Activated CD8-positive, alpha-beta memory T cell treated with anti-CD3 and anti-CD28 coated beads, Interleukin-2, amount 50 U/mL, for 24 hours (primary cell): ENCODE results near the gene EBF3.

Experiments
- DNase-seq: peaks from one replicate; pipeline ENCODE4 v3.0.0-alpha.2; 2020; ENCODE audit errors: extremely low read depth

The EBF3 gene

DNA sequence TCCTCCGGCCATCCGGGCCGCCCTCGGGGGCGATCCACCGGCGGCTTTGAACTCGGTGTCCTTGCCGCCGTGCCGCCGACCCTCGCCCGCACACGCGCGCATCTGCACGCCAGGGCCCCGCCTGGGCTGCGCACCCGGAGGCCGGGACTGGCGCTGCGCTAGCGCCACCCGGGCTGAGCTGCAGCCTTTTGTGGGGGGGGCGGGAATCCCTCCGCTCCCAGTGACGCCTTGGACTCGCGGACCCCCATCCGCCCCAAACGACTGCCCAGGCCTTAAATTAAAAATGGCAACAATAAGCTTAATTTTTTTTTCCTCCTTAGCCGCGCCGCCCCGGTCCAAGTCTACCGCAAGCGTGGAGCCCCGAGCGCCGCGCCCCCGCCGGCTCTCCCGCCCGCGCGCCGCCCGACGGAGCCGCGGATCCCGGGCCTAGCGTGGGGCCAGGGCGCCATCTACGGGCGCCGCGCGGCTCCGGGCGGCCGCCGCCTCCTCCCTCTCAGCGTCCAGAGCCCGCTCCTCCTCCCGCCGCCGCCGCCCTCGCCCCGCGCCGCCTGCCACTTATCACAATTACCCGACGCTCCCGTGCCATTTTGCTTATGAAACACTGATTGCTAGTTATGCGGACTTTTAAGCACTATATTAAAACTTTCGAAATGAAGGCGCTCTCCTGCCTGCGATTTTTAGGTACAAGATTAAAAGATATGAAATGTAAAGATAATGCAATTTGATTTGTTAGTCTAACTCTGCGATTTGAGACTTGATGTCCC lies 7.5 kb upstream of the EBF3 start:
- DNase-seq, result no peak

DNA sequence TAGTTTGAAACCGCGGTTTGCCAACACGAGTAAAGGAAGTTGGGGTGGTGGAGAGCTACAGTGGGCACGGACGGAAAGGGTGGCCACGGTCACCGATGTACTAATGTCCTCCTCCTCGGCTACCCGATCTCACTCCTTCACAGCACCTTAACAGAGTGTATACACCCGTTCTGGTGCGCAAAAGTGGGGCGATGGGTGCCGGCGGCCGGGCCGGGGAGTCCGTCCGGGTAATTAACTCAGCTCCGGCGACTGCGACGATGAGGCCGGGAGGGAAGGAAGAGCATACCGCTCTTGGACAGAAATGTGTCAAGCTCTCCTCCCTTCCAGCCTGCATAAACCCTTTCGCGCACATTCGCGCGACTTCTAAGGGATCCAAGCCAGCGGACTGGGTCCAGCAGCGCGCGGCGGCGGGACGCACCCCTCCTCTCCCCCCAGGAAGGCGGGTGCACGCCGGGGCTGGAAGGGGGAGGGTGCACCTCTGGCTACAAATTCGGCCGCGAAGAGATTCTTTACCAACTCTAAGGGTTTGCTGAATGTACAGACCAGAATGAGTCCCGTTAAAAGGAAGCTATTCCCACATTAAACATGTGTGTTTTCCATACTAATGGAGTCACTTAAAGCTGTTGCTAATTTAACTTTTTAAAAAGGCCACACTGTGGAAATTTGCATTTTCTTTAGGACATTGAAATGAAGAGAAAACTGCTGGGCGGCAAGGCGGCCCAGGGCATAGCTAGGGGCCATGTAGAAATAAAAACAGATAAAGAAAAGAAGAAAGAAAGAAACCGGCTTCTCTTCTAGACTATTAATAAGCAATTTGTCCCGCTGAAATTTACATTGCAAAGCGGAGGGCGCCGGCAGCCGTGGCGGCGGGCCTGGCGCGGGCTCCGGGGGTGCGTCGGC lies 6.6 kb upstream of the EBF3 start:
- no peak for DNase-seq

DNA sequence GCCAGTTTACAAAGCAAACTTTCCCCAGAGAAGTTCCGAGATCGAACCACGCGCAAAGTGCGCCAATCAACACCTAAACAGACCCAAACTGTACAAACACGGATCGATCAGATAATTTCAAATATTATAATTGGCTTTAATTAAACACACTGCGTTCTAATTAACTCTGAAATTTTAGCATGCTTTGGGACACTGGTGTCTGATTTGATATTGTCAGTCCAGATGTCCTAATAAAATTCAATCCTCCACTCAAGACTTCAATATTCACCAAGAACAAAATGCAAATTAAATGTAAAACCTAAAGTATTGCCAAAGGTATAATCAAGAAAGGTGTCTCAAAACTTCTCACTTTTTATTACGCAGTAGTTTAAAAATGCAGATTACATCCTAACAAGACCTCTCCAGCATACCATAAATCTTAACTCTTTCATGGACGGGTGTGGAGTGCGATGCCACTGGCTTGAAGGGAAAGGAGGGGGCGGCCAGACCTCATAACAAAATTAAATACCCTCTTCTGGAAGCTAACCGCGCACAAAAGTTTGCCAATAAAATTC lies 5.9 kb upstream of the EBF3 start:
- no peak for DNase-seq

DNA sequence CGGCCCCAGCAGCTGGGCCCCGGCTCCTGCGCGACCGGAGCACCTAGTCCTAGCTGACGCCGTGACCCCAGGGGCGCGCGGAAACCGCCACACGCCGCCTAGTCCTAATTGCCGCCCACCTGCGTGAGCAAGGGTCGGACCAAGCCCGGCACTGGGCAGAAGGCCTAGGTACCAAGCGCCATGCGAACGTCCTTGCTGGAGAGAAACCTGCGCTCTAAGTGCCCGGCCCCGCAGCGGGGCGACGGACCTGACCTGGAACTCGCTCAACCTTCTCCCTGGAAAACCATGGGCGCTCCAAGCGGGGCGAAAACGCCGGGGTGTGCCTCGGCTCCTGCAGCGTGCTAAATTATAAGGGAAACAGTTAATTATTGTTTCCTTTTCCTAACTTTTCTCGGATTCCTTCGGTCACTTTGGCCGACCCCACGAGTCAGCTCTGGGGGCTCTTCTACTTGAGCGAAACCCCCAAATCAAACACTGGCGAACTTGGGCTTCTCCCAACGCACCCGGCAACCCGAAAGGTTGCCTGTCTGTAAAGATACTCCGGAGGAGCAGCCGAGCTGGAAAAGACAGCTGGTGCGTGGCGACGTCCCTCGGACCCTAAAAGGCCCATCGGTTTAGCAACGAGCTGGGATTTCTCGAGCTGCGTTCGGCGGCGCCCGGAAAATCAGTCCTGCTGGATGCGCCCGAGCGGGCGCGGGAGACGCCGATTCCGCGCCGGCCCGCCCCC lies 5.3 kb upstream of the EBF3 start:
- DNase-seq, result no peak

GRCh38 chr10:129968853-129969183 lies 4.7 kb upstream of the EBF3 start:
- no peak for DNase-seq

- no peak for DNase-seq
These were observed 4.2 kb upstream of the EBF3 start for GRCh38 chr10:129968020-129968852.

DNA sequence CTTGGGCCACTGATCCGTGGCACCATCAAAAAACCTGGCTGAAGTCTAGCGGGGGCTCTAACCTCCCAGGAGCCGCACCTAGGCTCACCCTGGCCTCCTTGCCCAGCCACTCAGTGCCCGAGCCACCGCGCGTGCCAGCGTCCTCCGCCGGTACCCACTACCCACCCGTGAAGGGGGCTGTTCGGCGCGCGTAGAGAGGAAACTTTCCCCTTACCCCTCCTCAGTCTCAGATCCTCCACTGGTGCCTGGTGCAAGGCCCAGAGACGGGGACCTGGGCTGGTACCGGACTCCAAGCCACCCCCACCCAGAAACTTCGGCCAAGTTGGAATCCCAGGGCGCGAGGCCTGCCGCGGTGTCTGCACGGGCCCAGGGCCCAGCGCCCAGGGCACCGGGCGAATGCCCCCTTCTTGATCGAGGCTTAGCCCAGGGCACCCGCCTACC lies 3.5 kb upstream of the EBF3 start:
- DNase-seq, result no peak

- no peak for DNase-seq
These were observed 3.0 kb upstream of the EBF3 start for GRCh38 chr10:129966889-129967578.

DNA sequence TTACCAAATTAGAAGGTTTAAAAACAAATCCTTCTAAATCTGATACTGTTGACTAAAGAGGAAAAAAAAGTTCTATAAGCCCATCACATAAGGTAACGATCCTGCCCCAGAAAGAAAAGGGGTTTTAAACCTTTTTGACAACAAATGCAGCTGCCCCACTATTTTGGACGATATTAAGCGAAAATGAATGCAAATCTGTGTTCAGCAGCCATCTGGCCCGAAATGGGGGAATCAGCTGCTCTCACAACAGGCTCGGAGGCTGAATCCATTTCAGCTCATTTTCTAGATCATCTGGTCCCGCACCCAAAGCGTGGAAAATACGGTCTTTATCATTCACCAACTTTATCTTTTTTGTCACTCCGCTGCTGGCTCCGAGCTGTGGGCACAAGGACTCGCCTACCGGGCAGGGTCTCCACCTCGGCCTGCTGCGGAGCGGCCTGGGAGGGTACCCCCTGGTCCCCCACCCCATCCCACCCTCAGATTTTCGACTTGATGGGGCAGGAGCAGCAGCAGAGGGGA lies 2.4 kb upstream of the EBF3 start:
- no peak for DNase-seq

DNA sequence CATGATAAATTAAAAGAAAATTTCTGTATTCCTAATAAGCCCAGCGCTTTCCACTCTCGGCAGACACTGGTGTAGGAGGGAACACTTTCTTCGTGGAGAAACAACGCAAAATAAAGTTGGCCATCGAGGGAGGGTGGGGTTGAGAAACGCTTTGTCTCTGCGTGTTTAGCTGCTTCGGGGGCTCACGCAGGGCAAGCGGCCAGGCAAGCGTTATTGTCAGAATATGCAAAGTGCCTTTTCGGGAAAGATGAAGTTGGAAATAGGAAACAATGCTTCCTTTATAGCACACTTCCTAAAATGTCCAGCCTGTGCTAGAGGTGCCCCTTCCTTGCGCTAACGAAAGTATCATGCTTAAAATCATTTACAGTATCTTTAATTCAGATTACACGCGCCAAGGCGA lies 1.9 kb upstream of the EBF3 start:
- no peak for DNase-seq

DNA sequence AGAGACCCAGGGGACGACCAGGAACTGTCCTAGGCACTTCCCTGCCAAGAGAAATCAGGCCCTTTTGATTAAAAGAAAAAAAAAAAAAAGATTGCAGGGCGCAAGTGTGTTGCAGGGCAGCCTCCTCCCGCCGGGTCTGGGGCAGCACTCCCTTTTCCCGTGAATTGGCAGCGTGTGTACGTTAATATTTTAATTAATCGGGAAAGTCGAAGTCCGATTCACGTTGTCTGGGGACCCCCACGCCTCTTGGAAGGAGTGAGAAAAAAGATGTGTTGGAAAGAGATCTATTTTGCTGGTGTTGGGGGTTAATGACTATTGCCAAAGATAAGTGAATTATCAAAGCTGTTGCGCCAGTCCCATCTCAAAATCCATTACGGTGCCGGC lies 1.3 kb upstream of the EBF3 start:
- no peak for DNase-seq

- DNase-seq, result no peak
These were observed 744 bp upstream of the EBF3 start for GRCh38 chr10:129964611-129965424.

GRCh38 chr10:129962872-129963640 lies 1.0 kb downstream of the EBF3 start:
- DNase-seq, result no peak

DNA sequence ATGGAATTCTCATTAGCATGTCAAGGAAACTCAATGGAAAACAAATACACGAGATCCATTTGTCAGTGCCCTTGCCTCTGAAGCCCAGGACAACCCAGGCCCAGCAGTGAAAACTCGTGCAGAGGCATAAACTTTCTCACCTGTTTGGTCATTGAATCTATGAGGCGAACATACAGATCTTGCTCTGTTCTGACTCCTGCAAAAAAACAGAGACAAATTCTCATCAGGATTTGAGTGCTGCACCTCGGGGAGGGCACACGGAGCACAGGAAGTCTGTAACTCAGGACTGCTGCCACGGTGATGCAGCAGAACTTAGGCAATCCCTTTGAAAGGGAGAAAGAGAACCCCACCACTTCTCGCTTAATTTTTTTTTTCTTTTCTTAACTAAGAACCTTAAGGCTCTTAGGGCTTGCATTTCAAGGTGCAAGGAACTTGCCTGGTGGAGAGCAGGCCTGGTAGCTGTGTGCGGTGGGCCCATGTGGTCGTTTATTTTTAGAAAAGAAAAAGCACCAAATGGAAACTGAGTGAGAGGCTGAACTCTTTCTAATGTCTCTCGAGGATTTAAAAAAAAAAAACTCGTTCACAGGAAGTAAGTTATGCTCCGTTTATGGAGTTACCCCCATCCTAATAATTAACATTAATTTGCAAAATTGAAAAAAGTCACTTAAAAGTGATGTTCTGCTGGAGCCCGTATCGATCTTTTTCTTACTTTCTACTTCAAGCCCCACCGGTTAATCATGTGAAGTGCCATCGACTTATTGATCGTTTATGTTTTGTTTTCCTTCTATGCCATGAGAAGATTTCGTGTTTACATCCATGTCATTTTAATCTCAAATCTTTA lies 1.8 kb downstream of the EBF3 start:
- DNase-seq, result no peak

DNA sequence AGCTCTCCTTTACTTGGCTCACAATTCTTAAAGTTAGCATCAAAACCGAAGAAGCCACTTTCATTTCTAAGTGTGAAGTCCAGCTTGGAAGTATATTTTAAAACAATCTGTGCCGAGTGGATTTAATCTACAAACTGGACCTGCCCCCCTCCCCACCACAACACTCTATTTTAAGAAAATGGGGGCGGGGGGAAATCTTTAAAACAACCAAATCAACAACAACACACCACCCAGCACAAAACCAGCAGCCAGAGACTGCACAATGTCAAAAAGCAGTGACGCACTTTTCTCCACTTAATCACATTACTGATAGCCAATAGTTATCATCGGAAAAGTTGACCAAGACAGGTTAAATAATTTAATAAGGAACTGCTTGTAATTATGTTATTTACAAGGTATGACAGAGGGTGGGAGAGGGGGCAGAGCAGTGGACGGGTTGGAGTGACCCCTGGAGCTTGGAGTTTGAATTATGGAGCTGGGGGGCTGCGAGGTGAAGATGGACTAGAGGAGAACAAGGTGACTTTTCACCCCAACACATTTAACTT lies 2.8 kb downstream of the EBF3 start:
- DNase-seq, result no peak

GRCh38 chr10:129960481-129961156 lies 3.5 kb downstream of the EBF3 start:
- no peak for DNase-seq
